K562 (cell line): ENCODE results near the gene CHST7. TPM values are rescaled to one million over a fixed set of nuclear protein-coding genes. Genes with fewer than 3 reads are reported as not detected.

Experiments
- ATAC-seq: fragments of 200-7000 bp; cut with Tn5 transposase; 3 replicates; pipeline ENCODE4 v1.9.1; 2020; ENCODE audit warnings: moderate library complexity
- BruUV-seq: library from RNA; stranded (reverse); fragments of 400-500 nt; replicated peaks from 2 replicates; lab custom pipeline; 2021; lab: Mats Ljungman, UMichigan
- CTCF ChIA-PET: fragments of 300-600 bp; formaldehyde crosslinking; extraction: SDS; loops from one replicate; lab custom pipeline; 2021; ENCODE audit warnings: low intra/inter-chr PET ratio; lab: Yijun Ruan, JAX
- POLR2A ChIA-PET: fragments of 300-600, 350-650 bp; sonication (Branson Sonifier 250); formaldehyde crosslinking; extraction: SDS; loops from one replicate; lab custom pipeline; 2021; ENCODE audit warnings: antibody characterized with exemption, inconsistent platforms; lab: Yijun Ruan, JAX
- DNase-seq, 4 experiments: peaks; one replicate each; pipeline versions ENCODE4 v3.0.0 to v3.0.0-alpha.2; 2011 to 2018; ENCODE audit warnings: low spot score in 3 of 4, mixed read lengths in 3 of 4; ENCODE audit errors: extremely low read depth in 1 of 4
- FAIRE-seq: peaks from 2 replicates; lab custom pipeline; 2011; peaks lifted over from hg19 to GRCh38; lab: Jason Lieb, UNC
- H2AFZ ChIP-seq: 2 replicates; pipeline ENCODE4 v1.6.0; 2011; ENCODE audit warnings: low read depth, low read length, control low read depth, inconsistent platforms
- H3K27ac ChIP-seq: fragments of 200-600 bp; 3 replicates; pipeline ENCODE4 v1.8.0; 2011; ENCODE audit warnings: low read depth, mild to moderate bottlenecking, control low read depth, inconsistent platforms, low read length, moderate library complexity, mixed read lengths; ENCODE audit errors: extremely low read depth
- H3K27me3 ChIP-seq, 2 experiments: fragments of 300-600 bp in 1 of 2; 2 replicates in 1 of 2; 3 replicates in 1 of 2; pipeline versions ENCODE4 v1.6.0 to v1.8.0; 2011; ENCODE audit warnings: inconsistent platforms in 2 of 2, low read length in 2 of 2, mild to moderate bottlenecking in 1 of 2, mixed read lengths in 1 of 2, moderate library complexity in 1 of 2; ENCODE audit not compliant: control insufficient read depth in 2 of 2, insufficient read depth in 2 of 2
- H3K36me3 ChIP-seq: fragments of 300-600 bp; 3 replicates; pipeline ENCODE4 v1.8.0; 2011; ENCODE audit warnings: mild to moderate bottlenecking, low read length, inconsistent platforms; ENCODE audit not compliant: control insufficient read depth, insufficient read depth
- H3K4me1 ChIP-seq, 2 experiments: fragments of 200-600 bp in 1 of 2; replicated peaks in 1 of 2; 2 replicates in 1 of 2; 3 replicates in 1 of 2; pipeline versions ENCODE4 v1.5.1 to v1.8.0; 2011; ENCODE audit warnings: inconsistent platforms in 2 of 2, low read length in 2 of 2, mild to moderate bottlenecking in 1 of 2, mixed read lengths in 1 of 2, moderate library complexity in 1 of 2; ENCODE audit not compliant: control insufficient read depth in 2 of 2, insufficient read depth in 2 of 2
- H3K4me2 ChIP-seq: 2 replicates; pipeline ENCODE4 v1.6.1; 2011; ENCODE audit warnings: low read length, control low read depth, inconsistent platforms, mixed read lengths; ENCODE audit not compliant: insufficient read depth
- H3K4me3 ChIP-seq: fragments of 200-600 bp; sonication (generic), shearing (Covaris generic); 2 replicates; pipeline ENCODE4 v1.5.1; 2016; ENCODE audit warnings: control low read depth, inconsistent platforms
- H3K79me2 ChIP-seq: fragments of 200-600 bp; 3 replicates; pipeline ENCODE4 v1.8.0; 2011; ENCODE audit warnings: low read length, inconsistent platforms; ENCODE audit not compliant: control insufficient read depth, insufficient read depth
- H3K9ac ChIP-seq, 2 experiments: 2 replicates each; pipeline versions ENCODE4 v1.6.0 to v1.6.1; 2011; ENCODE audit warnings: low read depth in 2 of 2, low read length in 2 of 2, control low read depth in 1 of 2, inconsistent platforms in 1 of 2, mild to moderate bottlenecking in 1 of 2, mixed read lengths in 1 of 2; ENCODE audit not compliant: insufficient read depth in 1 of 2
- H3K9me1 ChIP-seq: one replicate; pipeline ENCODE4 v1.6.0; 2011; ENCODE audit warnings: inconsistent platforms, mild to moderate bottlenecking, low read length, moderate library complexity; ENCODE audit not compliant: control insufficient read depth, insufficient read depth
- H3K9me3 ChIP-seq: replicated peaks from 2 replicates; pipeline ENCODE4 v1.5.1; 2011; ENCODE audit warnings: low read depth, low read length, inconsistent platforms; ENCODE audit not compliant: control insufficient read depth, insufficient read depth
- H4K20me1 ChIP-seq: replicated peaks from 2 replicates; pipeline ENCODE4 v1.6.1; 2011; ENCODE audit warnings: low read length, inconsistent platforms, mixed read lengths; ENCODE audit not compliant: control insufficient read depth, insufficient read depth
- ELF1 ChIP-seq: fragments of 200-800 bp; sonication (Bioruptor generic); IDR thresholded peaks from 2 replicates; pipeline ENCODE4 v1.6.1; 2016; ENCODE audit warnings: missing genetic modification characterization, missing compliant biosample characterization
- MCM3 ChIP-seq: fragments of 450-650 bp; IDR thresholded peaks from 2 replicates; pipeline ENCODE4 v1.6.1; 2016
- NFRKB ChIP-seq: fragments of 450-650 bp; IDR thresholded peaks from 2 replicates; pipeline ENCODE4 v1.6.1; 2016; ENCODE audit warnings: low read depth
- PRDM10 ChIP-seq: fragments of 450-650 bp; IDR thresholded peaks from 2 replicates; pipeline ENCODE4 v1.6.1; 2018; ENCODE audit not compliant: partially characterized antibody
- RHOXF2B ChIP-seq: fragments of 250-450 bp; sonication (Bioruptor Pico); conservative IDR thresholded peaks from 2 replicates; pipeline ENCODE4 v1.5.1; 2021
- SNIP1 ChIP-seq: fragments of 450-650 bp; IDR thresholded peaks from 2 replicates; pipeline ENCODE4 v1.7.1; 2017; ENCODE audit warnings: low read depth, mild to moderate bottlenecking
- STAG1 ChIP-seq: sonication (generic); formaldehyde crosslinking; IDR thresholded peaks from 2 replicates; pipeline ENCODE4 v1.5.0; 2020; ENCODE audit warnings: missing genetic modification reagents, borderline replicate concordance
- TSHZ1 ChIP-seq: fragments of 250-450 bp; sonication (Bioruptor Pico); IDR thresholded peaks from 2 replicates; pipeline ENCODE4 v1.4.0; 2020; ENCODE audit warnings: mild to moderate bottlenecking, moderate library complexity
- ZNF511 ChIP-seq: sonication (generic); formaldehyde crosslinking; IDR thresholded peaks from 2 replicates; pipeline ENCODE4 v1.8.0; 2022; ENCODE audit warnings: mild to moderate bottlenecking, missing genetic modification reagents
- ZNF609 ChIP-seq: sonication (generic); formaldehyde crosslinking; IDR thresholded peaks from 2 replicates; pipeline ENCODE4 v1.8.1; 2023; ENCODE audit warnings: missing genetic modification reagents, mild to moderate bottlenecking, borderline replicate concordance
- ZNF668 ChIP-seq: fragments of 250-450 bp; sonication (Bioruptor Pico); IDR thresholded peaks from 2 replicates; pipeline ENCODE4 v1.8.0; 2022; ENCODE audit warnings: mild to moderate bottlenecking, inconsistent platforms
- WGBS: fragments of 100-300 bp; shearing (Covaris generic); methylation state at CpG from one replicate; pipeline ENCODE4 v1.1.6; 2016; ENCODE audit warnings: low coverage, mixed read lengths; ENCODE audit not compliant: insufficient coverage; ENCODE audit errors: missing lambda C conversion rate; 5-methylcytosine and 5-hydroxymethylcytosine counted together
- in situ Hi-C: fragments of 300-500 bp; cut with MboI; formaldehyde crosslinking; loops from 4 replicates; pipeline ENCODE4 v1.15.0; 2018; ENCODE audit warnings: inconsistent platforms, mixed read lengths
- intact Hi-C: fragments of 100-400 bp; cut with micrococcal nuclease; formaldehyde crosslinking; loops from 2 replicates; pipeline ENCODE4 v1.14.2; 2022
- polyA plus RNA-seq, 8 experiments: library from polyadenylated mRNA; depleted of rRNA in 4 of 8; stranded (reverse) in 5 of 8; unstranded in 3 of 8; fragments of >200 nt; fragmentation: Nextera tagmentation in 2 of 8; fragmentation: Illumina TruSeq in 1 of 8; extraction: Ambion mirVana in 2 of 8; extraction: Trizol in 1 of 8; gene quantifications; 2 replicates each; pipeline versions ENCODE4 v1.2.1 to v1.2.3, GENCODE V29; 2011 to 2014; ENCODE audit warnings: inconsistent platforms in 1 of 8, missing spikeins in 1 of 8
- total RNA-seq, 7 experiments: library from RNA; depleted of rRNA in 6 of 7; stranded (reverse); fragments of >200 nt in 6 of 7; fragmentation: Illumina TruSeq in 2 of 7; extraction: Trizol in 2 of 7; gene quantifications; 2 replicates each; pipeline versions ENCODE4 v1.2.1 to v1.2.3, GENCODE V29; 2011 to 2021; ENCODE audit warnings: low replicate concordance in 1 of 7

Gene CHST7
- total and polyA plus RNA-seq, 9 of the 15 experiments (the other 6 are each of a cell fraction or from before 2014, with no cell fraction given), result 0.04 to 0.41 (median 0.09) TPM; not detected in 2

GRCh38 chrX:46636223-46636622, 62.7 kb downstream of the CHST7 start:
- no peaks in the 10 kb centered on the region for H3K9me3 ChIP-seq
- no peaks in the 10 kb centered on the region for H3K36me3 ChIP-seq
- DNase-seq, result no peak
- no peaks in the 10 kb centered on the region for H4K20me1 ChIP-seq
- POLR2A ChIA-PET, result no interaction called here
- BruUV-seq, result no TSS peak
- ATAC-seq, result no peak
- no peak overlapping the region for H3K4me2 ChIP-seq
- H3K9ac ChIP-seq, result no peak overlapping the region
- CTCF ChIA-PET, result no interaction called here
- H3K9me1 ChIP-seq, result no peaks in the 10 kb centered on the region
- in situ Hi-C loops (no loop called here), intact Hi-C loops (no loop called here)
- H3K27ac ChIP-seq, result no peak overlapping the region
- H3K79me2 ChIP-seq, result no peaks in the 10 kb centered on the region
- H2AFZ ChIP-seq, result no peak overlapping the region
- 3% methylated on average over 6 of the region's 6 CpGs for WGBS
- FAIRE-seq, result no peak
- H3K27me3 ChIP-seq, result no peaks in the 10 kb centered on the region
- H3K4me3 ChIP-seq, result no peak overlapping the region
- H3K4me1 ChIP-seq, result no peaks in the 10 kb centered on the region
- TF ChIP-seq STAG1 (CRISPR knock-in tag), result no peak
- no peak for TF ChIP-seq ZNF609 (CRISPR knock-in tag)
- no peak for TF ChIP-seq PRDM10
- no peak for TF ChIP-seq TSHZ1 (CRISPR knock-in tag)
- TF ChIP-seq ZNF511 (CRISPR knock-in tag), result no peak
- TF ChIP-seq RHOXF2B (CRISPR knock-in tag), result no peak
- no peak for TF ChIP-seq MCM3
- TF ChIP-seq ZNF668 (CRISPR knock-in tag), result no peak
- TF ChIP-seq ELF1 (tag), result no peak
- TF ChIP-seq NFRKB, result no peak
- TF ChIP-seq SNIP1, result no peak
